Neural cell (in vitro differentiated cells): ENCODE results near the gene QSOX1. TPM values are rescaled to one million over a fixed set of nuclear protein-coding genes. Genes with fewer than 3 reads are reported as not detected.

Source experiments
- H2AFZ ChIP-seq: fragments of 200-600, 300-800 bp; sonication (generic), shearing (Covaris generic); 2 replicates; pipeline ENCODE4 v1.6.0; 2014; ENCODE audit warnings: low read depth, mild to moderate bottlenecking, antibody characterized with exemption, low read length, moderate library complexity
- H3F3A ChIP-seq: fragments of 200-600 bp; shearing (Covaris generic); 2 replicates; pipeline ENCODE4 v1.6.1; 2016; ENCODE audit warnings: mild to moderate bottlenecking, moderate library complexity, mixed read lengths, antibody characterized with exemption, low read length; ENCODE audit not compliant: insufficient read depth, poor library complexity, severe bottlenecking
- H3K27ac ChIP-seq: fragments of 200-600, 300-800 bp; sonication (generic), shearing (Covaris generic); 2 replicates; pipeline ENCODE4 v1.5.1; 2014; ENCODE audit warnings: mild to moderate bottlenecking, low read length, moderate library complexity
- H3K27me3 ChIP-seq: fragments of 300-800, 200-600 bp; sonication (generic), shearing (Covaris generic); 2 replicates; pipeline ENCODE4 v1.6.0; 2014; ENCODE audit warnings: mild to moderate bottlenecking, low read depth, low read length, moderate library complexity; ENCODE audit not compliant: insufficient read depth
- H3K36me3 ChIP-seq: fragments of 300-800, 200-600 bp; sonication (generic), shearing (Covaris generic); 2 replicates; pipeline ENCODE4 v1.5.1; 2014; ENCODE audit warnings: mild to moderate bottlenecking, antibody characterized with exemption, low read length, moderate library complexity; ENCODE audit not compliant: insufficient read depth
- H3K4me2 ChIP-seq: fragments of 300-800, 200-600 bp; sonication (generic), shearing (Covaris generic); 2 replicates; pipeline ENCODE4 v1.6.0; 2014; ENCODE audit warnings: mild to moderate bottlenecking, low read length
- H3K4me3 ChIP-seq: fragments of 300-800, 200-600 bp; sonication (generic), shearing (Covaris generic); 2 replicates; pipeline ENCODE4 v1.5.1; 2014; ENCODE audit warnings: mild to moderate bottlenecking, low read length, moderate library complexity
- H3K79me2 ChIP-seq: fragments of 200-600 bp; shearing (Covaris generic); replicated peaks from 2 replicates; pipeline ENCODE4 v1.6.0; 2014; ENCODE audit warnings: mild to moderate bottlenecking, low read length, moderate library complexity; ENCODE audit not compliant: insufficient read depth
- H3K9ac ChIP-seq: fragments of 300-800, 200-600 bp; sonication (generic), shearing (Covaris generic); 2 replicates; pipeline ENCODE4 v1.6.1; 2016; ENCODE audit warnings: mild to moderate bottlenecking, low read length, mixed read lengths
- H3K9me2 ChIP-seq: fragments of 200-600 bp; shearing (Covaris generic); 2 replicates; pipeline ENCODE4 v1.6.1; 2016; ENCODE audit warnings: mild to moderate bottlenecking, low read length, mixed read lengths; ENCODE audit not compliant: insufficient read depth
- H3K9me3 ChIP-seq: fragments of 200-600, 300-800 bp; sonication (generic), shearing (Covaris generic); 2 replicates; pipeline ENCODE4 v1.6.1; 2016; ENCODE audit warnings: mild to moderate bottlenecking, mixed run types, low read length, moderate library complexity, mixed read lengths
- H4K20me1 ChIP-seq: fragments of 200-600 bp; shearing (Covaris generic); 2 replicates; pipeline ENCODE4 v1.6.1; 2016; ENCODE audit warnings: mild to moderate bottlenecking, mixed run types; ENCODE audit not compliant: insufficient read depth
- CTCF ChIP-seq: fragments of 450-650 bp; IDR thresholded peaks from 2 replicates; pipeline ENCODE4 v1.5.1; 2014; ENCODE audit warnings: antibody characterized with exemption, mild to moderate bottlenecking, moderate library complexity; ENCODE audit not compliant: poor library complexity, severe bottlenecking
- EP300 ChIP-seq: fragments of 450-650 bp; conservative IDR thresholded peaks from 2 replicates; pipeline ENCODE4 v1.6.1; 2014; ENCODE audit warnings: antibody characterized with exemption, mild to moderate bottlenecking, moderate library complexity; ENCODE audit not compliant: poor library complexity, severe bottlenecking
- EZH2 ChIP-seq: fragments of 200-600, 300-800 bp; shearing (Covaris generic), sonication (generic); IDR thresholded peaks from 2 replicates; pipeline ENCODE4 v1.6.1; 2014; ENCODE audit warnings: antibody characterized with exemption, low read length, borderline replicate concordance, mild to moderate bottlenecking; ENCODE audit not compliant: insufficient read depth, poor library complexity, severe bottlenecking
- MXI1 ChIP-seq: fragments of 450-650 bp; conservative IDR thresholded peaks from 2 replicates; pipeline ENCODE4 v1.6.1; 2014; ENCODE audit warnings: antibody characterized with exemption, mild to moderate bottlenecking; ENCODE audit not compliant: poor library complexity, severe bottlenecking
- POLR2AphosphoS5 ChIP-seq: IDR thresholded peaks from 2 replicates; pipeline ENCODE4 v1.6.1; 2012
- RAD21 ChIP-seq: fragments of 450-650 bp; conservative IDR thresholded peaks from 2 replicates; pipeline ENCODE4 v1.6.1; 2014; ENCODE audit warnings: antibody characterized with exemption, mild to moderate bottlenecking, moderate library complexity
- SMC3 ChIP-seq: fragments of 450-650 bp; conservative IDR thresholded peaks from 2 replicates; pipeline ENCODE4 v1.6.1; 2014; ENCODE audit warnings: antibody characterized with exemption, mild to moderate bottlenecking, moderate library complexity; ENCODE audit not compliant: poor library complexity
- TAF1 ChIP-seq: IDR thresholded peaks from 2 replicates; pipeline ENCODE4 v1.6.1; 2012; ENCODE audit warnings: low read depth
- polyA plus RNA-seq: library from polyadenylated mRNA; depleted of rRNA; stranded (reverse); fragments of >200 nt; gene quantifications from 2 replicates; pipeline ENCODE4 v1.2.3, GENCODE V29; 2014
- TF ChIP-seq, protein P1 (sequence below): IDR thresholded peaks from 2 replicates; pipeline ENCODE4 v1.6.1; 2012; ENCODE audit warnings: borderline replicate concordance

Gene QSOX1
- polyA plus RNA-seq, 1 donor from 2014 or later = 49.8 TPM

DNA sequence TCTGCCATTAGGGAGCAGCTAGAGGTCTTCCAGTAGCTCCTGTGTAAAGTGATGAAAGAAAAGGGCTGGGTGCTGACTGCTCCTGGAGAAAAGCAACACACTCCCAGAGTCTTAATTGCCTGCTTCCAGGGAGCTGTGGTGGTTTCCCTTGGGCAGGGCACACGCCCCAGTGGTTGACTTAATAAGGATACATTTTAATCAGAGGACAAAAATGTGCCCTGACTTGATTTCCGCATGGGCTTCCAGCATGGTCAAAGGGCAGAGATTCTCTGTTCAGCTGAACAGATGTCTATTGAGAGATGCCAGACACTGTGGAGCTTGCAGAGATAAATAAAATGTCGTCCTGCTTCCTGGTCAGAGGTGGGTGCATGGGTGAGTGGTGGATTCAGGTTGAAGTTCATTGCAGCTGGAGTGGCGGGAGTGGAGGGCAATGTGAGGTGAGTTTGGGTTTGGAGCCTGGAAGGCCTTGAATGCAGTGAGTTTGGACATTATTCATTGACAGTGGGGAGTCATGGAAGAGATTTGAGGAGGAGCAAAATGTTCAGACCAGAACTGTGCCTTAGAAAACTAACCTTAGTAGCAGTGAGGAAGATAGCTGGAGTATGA, 16.0 kb downstream of the QSOX1 start:
- no peaks in the 10 kb centered on the region for H3K79me2 ChIP-seq
- H3K9me2 ChIP-seq = no peaks in the 10 kb centered on the region
- no peak overlapping the region for H2AFZ ChIP-seq
- H3K36me3 ChIP-seq = peaks cover 8% of the 10 kb centered on the region
- no peaks in the 10 kb centered on the region for H3K9me3 ChIP-seq
- TF ChIP-seq SMC3 = no peak
- TF ChIP-seq TAF1 = no peak
- no peak for TF ChIP-seq EP300
- TF ChIP-seq RAD21 = no peak
- TF ChIP-seq MXI1 = no peak
- TF ChIP-seq, protein P1, sequence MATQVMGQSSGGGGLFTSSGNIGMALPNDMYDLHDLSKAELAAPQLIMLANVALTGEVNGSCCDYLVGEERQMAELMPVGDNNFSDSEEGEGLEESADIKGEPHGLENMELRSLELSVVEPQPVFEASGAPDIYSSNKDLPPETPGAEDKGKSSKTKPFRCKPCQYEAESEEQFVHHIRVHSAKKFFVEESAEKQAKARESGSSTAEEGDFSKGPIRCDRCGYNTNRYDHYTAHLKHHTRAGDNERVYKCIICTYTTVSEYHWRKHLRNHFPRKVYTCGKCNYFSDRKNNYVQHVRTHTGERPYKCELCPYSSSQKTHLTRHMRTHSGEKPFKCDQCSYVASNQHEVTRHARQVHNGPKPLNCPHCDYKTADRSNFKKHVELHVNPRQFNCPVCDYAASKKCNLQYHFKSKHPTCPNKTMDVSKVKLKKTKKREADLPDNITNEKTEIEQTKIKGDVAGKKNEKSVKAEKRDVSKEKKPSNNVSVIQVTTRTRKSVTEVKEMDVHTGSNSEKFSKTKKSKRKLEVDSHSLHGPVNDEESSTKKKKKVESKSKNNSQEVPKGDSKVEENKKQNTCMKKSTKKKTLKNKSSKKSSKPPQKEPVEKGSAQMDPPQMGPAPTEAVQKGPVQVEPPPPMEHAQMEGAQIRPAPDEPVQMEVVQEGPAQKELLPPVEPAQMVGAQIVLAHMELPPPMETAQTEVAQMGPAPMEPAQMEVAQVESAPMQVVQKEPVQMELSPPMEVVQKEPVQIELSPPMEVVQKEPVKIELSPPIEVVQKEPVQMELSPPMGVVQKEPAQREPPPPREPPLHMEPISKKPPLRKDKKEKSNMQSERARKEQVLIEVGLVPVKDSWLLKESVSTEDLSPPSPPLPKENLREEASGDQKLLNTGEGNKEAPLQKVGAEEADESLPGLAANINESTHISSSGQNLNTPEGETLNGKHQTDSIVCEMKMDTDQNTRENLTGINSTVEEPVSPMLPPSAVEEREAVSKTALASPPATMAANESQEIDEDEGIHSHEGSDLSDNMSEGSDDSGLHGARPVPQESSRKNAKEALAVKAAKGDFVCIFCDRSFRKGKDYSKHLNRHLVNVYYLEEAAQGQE = no peak
- no peak for TF ChIP-seq POLR2AphosphoS5
- TF ChIP-seq EZH2 = no peak
- no peak for TF ChIP-seq CTCF
- no peak overlapping the region for H3K4me3 ChIP-seq
- no peak overlapping the region for H3K4me2 ChIP-seq
- no peak overlapping the region for H3K9ac ChIP-seq
- no peak overlapping the region for H3K27ac ChIP-seq
- H4K20me1 ChIP-seq = no peaks in the 10 kb centered on the region
- H3F3A ChIP-seq = no peaks in the 10 kb centered on the region
- H3K27me3 ChIP-seq = no peaks in the 10 kb centered on the region

- Histone ChIP-seq H3K4me2 (no peak overlapping the region), H4K20me1 (no peaks in the 10 kb centered on the region), H3K79me2 (no peaks in the 10 kb centered on the region), H3F3A (no peaks in the 10 kb centered on the region), H3K9ac (no peak overlapping the region), H3K27ac (no peak overlapping the region), H2AFZ (no peak overlapping the region), H3K27me3 (no peaks in the 10 kb centered on the region), H3K4me3 (no peak overlapping the region), H3K9me3 (no peaks in the 10 kb centered on the region), H3K9me2 (no peaks in the 10 kb centered on the region), H3K36me3 (peaks cover 8% of the 10 kb centered on the region)
- TF ChIP-seq SMC3 (no peak), MXI1 (no peak), TAF1 (no peak), EZH2 (no peak), RAD21 (no peak), EP300 (no peak), CTCF (no peak), POLR2AphosphoS5 (no peak)
- TF ChIP-seq, protein P1 = no peak
Observed at GRCh38 chr1:180171691-180172090, 17.0 kb downstream of the QSOX1 start.
